IMR-90 (cell line): ENCODE measurements around the gene LINS1.

Experiments used
- CEBPB ChIP-seq: IDR thresholded peaks from 2 replicates; pipeline ENCODE4 v1.6.1; 2012; ENCODE audit warnings: low read depth, low read length, improper control_type of control experiment
- FOS ChIP-seq: fragments of 150-350 bp; IDR thresholded peaks from 2 replicates; pipeline ENCODE4 v1.6.1; 2016; ENCODE audit warnings: low read depth, low read length
- MAFK ChIP-seq: IDR thresholded peaks from 2 replicates; pipeline ENCODE4 v1.6.1; 2012; ENCODE audit warnings: low read depth, low read length, improper control_type of control experiment
- MAZ ChIP-seq: IDR thresholded peaks from 2 replicates; pipeline ENCODE4 v1.6.1; 2012; ENCODE audit warnings: low read depth, mild to moderate bottlenecking, low read length, improper control_type of control experiment, moderate library complexity, borderline replicate concordance
- MXI1 ChIP-seq: IDR thresholded peaks from 2 replicates; pipeline ENCODE4 v1.6.1; 2012; ENCODE audit warnings: low read depth, mild to moderate bottlenecking, low read length, moderate library complexity, borderline replicate concordance
- NFE2L2 ChIP-seq: fragments of 150-350 bp; IDR thresholded peaks from 2 replicates; pipeline ENCODE4 v1.6.1; 2016; ENCODE audit warnings: low read depth, mild to moderate bottlenecking, low read length
- POLR2A ChIP-seq: IDR thresholded peaks from 2 replicates; pipeline ENCODE4 v1.6.1; 2012; ENCODE audit warnings: mild to moderate bottlenecking, low read depth, low read length
- RAD21 ChIP-seq: IDR thresholded peaks from 2 replicates; pipeline ENCODE4 v1.6.1; 2012; ENCODE audit warnings: low read length, improper control_type of control experiment
- RCOR1 ChIP-seq: IDR thresholded peaks from 2 replicates; pipeline ENCODE4 v1.6.1; 2012; ENCODE audit warnings: mild to moderate bottlenecking, low read length, improper control_type of control experiment; ENCODE audit not compliant: insufficient replicate concordance
- RFX5 ChIP-seq: IDR thresholded peaks from 2 replicates; pipeline ENCODE4 v1.8.0; 2012; ENCODE audit warnings: low read depth, mild to moderate bottlenecking, low read length, moderate library complexity
- SMC3 ChIP-seq: fragments of 150-350 bp; IDR thresholded peaks from 2 replicates; pipeline ENCODE4 v1.6.1; 2016; ENCODE audit warnings: low read depth, mild to moderate bottlenecking, antibody characterized with exemption, low read length, moderate library complexity
- TF ChIP-seq, protein P1 (sequence below): conservative IDR thresholded peaks from 2 replicates; pipeline ENCODE4 v1.5.1; 2012; ENCODE audit warnings: mild to moderate bottlenecking, low read depth, low read length, improper control_type of control experiment
- TF ChIP-seq, protein P2 (sequence below): fragments of 150-350 bp; IDR thresholded peaks from 2 replicates; pipeline ENCODE4 v1.6.1; 2016; ENCODE audit warnings: low read depth, mild to moderate bottlenecking, low read length, moderate library complexity, borderline replicate concordance
- TF ChIP-seq, protein P3 (sequence below): fragments of 150-350 bp; IDR thresholded peaks from 2 replicates; pipeline ENCODE4 v1.6.1; 2017; ENCODE audit warnings: mild to moderate bottlenecking, antibody characterized with exemption, low read length, low read depth

DNA sequence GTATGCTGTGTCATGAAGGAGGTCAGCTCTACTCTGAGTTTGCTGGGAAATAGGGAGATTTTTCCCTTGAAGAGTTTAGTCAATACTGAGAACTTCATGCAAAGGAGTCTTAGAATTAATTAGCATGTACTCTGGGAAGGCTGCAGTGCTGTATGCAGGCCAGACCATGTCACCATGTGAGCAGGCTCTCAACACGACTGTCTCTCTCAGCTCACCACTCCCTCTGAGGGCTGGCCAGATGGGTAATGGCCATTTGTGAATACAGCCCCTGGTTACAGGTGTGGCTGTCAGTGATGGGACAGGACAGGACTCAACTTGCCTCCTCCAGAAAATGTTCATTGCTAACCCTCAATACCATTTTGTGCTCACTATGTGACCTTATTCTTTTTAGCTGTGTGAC, 68.1 kb downstream of the LINS1 start:
- no peak for TF ChIP-seq POLR2A
- TF ChIP-seq, protein P1, sequence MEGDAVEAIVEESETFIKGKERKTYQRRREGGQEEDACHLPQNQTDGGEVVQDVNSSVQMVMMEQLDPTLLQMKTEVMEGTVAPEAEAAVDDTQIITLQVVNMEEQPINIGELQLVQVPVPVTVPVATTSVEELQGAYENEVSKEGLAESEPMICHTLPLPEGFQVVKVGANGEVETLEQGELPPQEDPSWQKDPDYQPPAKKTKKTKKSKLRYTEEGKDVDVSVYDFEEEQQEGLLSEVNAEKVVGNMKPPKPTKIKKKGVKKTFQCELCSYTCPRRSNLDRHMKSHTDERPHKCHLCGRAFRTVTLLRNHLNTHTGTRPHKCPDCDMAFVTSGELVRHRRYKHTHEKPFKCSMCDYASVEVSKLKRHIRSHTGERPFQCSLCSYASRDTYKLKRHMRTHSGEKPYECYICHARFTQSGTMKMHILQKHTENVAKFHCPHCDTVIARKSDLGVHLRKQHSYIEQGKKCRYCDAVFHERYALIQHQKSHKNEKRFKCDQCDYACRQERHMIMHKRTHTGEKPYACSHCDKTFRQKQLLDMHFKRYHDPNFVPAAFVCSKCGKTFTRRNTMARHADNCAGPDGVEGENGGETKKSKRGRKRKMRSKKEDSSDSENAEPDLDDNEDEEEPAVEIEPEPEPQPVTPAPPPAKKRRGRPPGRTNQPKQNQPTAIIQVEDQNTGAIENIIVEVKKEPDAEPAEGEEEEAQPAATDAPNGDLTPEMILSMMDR = no peak
- TF ChIP-seq, protein P2, sequence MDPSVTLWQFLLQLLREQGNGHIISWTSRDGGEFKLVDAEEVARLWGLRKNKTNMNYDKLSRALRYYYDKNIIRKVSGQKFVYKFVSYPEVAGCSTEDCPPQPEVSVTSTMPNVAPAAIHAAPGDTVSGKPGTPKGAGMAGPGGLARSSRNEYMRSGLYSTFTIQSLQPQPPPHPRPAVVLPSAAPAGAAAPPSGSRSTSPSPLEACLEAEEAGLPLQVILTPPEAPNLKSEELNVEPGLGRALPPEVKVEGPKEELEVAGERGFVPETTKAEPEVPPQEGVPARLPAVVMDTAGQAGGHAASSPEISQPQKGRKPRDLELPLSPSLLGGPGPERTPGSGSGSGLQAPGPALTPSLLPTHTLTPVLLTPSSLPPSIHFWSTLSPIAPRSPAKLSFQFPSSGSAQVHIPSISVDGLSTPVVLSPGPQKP = no peak
- no peak for TF ChIP-seq RFX5
- TF ChIP-seq NFE2L2 = no peak
- no peak for TF ChIP-seq FOS
- no peak for TF ChIP-seq MAZ
- no peak for TF ChIP-seq RAD21
- TF ChIP-seq SMC3 = no peak
- TF ChIP-seq MAFK = no peak
- TF ChIP-seq RCOR1 = no peak
- TF ChIP-seq, protein P3, sequence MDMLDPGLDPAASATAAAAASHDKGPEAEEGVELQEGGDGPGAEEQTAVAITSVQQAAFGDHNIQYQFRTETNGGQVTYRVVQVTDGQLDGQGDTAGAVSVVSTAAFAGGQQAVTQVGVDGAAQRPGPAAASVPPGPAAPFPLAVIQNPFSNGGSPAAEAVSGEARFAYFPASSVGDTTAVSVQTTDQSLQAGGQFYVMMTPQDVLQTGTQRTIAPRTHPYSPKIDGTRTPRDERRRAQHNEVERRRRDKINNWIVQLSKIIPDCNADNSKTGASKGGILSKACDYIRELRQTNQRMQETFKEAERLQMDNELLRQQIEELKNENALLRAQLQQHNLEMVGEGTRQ = no peak
- no peak for TF ChIP-seq CEBPB
- no peak for TF ChIP-seq MXI1
